ENCODE measurements around the gene LRRC38.

DNA sequence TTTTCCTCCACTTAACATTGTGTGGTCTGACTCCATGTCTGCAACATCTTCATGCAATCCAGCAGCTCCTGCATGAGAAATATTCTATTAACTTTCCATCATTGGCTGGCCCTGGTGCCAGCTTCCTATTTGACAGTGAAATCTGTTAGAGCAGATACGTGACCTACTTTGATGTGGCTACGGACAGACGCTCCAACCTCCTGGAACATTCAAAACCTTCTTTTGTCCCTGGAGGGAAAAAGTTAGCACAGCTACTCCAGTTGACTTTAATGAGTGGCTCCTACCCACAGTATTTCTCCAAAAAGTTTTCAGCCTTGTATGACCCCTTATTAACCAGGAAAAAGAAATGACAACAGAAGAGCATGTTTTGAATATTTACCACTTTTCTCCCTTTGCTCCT, 81.6 kb downstream of the LRRC38 start:
- TF ChIP-seq, protein P1, sequence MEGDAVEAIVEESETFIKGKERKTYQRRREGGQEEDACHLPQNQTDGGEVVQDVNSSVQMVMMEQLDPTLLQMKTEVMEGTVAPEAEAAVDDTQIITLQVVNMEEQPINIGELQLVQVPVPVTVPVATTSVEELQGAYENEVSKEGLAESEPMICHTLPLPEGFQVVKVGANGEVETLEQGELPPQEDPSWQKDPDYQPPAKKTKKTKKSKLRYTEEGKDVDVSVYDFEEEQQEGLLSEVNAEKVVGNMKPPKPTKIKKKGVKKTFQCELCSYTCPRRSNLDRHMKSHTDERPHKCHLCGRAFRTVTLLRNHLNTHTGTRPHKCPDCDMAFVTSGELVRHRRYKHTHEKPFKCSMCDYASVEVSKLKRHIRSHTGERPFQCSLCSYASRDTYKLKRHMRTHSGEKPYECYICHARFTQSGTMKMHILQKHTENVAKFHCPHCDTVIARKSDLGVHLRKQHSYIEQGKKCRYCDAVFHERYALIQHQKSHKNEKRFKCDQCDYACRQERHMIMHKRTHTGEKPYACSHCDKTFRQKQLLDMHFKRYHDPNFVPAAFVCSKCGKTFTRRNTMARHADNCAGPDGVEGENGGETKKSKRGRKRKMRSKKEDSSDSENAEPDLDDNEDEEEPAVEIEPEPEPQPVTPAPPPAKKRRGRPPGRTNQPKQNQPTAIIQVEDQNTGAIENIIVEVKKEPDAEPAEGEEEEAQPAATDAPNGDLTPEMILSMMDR (conservative IDR thresholded peaks at IDR 0.05 in 1 of 2, IDR thresholded peaks at IDR 0.05 in 1 of 2; ENCODE audit: extremely low read depth in 1 of 2, insufficient read depth in 1 of 2, low read depth in 1 of 2, low read length in 2 of 2), result no peak
- no peak for TF ChIP-seq EZH2 (IDR thresholded peaks at IDR 0.05; ENCODE audit: borderline replicate concordance, low read length)
